HG02852 (cell line): ENCODE results near the gene IDUA.

ENCODE experiments used
- ATAC-seq: cut with Tn5 transposase; IDR thresholded peaks from one replicate; pipeline ENCODE4 v1.9.1; 2021; ENCODE audit warnings: mild to moderate bottlenecking, moderate library complexity; ENCODE audit not compliant: unreplicated experiment

Gene IDUA

DNA sequence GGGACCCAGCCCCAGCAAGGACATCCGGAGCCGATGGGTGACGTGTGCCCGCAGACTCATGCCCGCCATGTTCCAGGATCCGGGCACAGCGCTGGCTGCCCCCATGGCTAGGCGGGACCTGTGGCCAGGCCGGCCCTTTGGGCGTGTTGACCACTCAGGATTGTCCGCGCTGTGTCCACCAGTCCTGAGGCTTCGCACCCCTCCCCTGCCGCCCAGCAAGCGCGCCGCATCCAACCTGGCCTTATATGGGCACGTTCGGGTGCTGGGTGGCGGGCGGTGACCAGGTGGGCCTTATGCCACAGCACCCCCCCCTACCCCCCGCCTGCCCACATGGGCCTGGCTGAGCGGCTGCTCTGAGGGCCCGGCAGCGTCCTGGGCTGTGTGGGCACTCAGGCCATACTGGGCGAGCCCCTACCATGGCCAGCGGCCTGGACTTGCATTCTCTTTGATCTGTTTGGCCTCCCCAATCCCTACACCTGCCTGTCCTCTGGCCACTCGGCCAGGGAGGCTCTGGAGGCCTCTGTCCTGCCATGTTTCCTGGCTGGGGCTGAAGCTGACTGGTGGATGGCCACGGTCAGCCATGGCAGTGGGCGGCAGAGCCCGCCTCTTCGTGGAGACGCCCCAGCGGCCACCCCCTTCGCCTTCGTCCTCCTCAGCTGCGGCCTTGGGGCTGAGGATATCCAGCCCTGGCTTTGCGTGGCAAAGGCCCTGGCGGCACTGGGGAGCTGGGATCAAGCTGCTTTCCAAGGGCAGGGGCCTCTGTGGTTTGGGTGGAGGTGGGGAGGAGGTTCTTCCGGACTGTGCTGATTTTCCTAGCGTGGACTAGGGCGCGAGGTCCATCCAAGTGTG is 26.6 kb downstream of the IDUA start:
- ATAC-seq: no peak

DNA sequence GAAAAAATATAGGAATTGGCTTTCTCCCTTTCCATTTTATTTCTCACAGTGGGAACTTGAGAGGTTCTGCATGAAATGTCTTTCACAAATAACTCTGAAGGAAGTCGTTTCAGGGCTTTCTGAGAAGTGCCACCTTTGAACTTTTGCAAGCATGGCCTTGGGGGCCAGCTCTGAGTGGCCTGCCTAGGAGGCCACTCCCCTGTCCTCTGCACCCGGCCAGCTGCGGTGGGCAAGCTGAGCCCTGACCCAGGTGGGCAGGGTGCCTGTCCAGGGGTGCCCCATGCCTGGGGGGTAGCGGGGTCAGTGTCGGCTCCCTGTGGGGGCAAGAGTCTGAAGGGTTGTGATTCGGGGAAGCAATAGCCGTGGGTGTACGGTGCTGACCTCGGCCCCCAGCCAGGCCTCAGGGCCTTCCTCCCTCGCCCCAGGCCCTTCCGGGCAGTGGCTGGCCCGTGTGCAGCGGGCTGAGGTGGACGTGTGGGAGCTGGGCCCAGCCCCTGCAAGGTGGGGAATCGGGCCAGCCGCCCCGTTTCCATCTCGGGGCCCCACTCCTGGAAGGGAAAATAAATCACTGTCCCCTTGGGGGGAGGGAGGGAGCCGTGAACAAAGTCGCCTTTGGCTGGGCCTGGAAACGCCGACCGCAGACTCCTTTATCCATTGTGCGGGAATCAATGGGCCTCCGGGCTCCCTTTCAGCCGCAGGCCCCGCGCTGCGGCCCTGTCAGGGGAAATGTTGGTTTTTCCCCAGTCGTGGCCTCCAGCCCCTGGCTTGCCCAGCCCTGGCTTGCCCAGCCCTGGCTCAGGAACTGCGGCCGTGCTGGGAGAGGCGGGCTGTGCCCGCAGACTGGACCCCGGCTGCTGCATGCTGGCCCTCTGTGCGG is 27.7 kb downstream of the IDUA start:
- no peak for ATAC-seq

GRCh38 chr4:1015179-1015578 is 28.3 kb downstream of the IDUA start:
- no peak for ATAC-seq

DNA sequence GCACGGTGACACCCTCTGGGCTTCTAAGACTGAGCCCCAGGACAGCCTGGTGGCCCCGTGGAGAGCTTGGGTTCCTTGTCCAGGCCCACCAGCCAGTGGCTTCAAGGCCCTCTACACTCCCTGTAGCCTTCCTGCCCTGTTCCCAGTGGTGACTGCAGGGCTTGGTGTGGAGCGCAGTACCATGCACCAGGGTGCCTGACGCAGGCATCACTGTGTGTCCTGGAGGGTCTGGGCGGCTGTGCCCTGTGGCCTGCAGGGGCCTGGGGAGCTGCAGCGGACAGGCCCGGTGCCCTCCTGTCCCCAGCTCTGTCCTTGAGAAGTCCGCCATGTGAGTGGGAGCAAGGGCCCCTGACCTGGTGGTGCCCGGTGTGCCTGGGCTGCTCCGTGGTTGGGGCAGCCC is 28.9 kb downstream of the IDUA start:
- no peak for ATAC-seq

DNA sequence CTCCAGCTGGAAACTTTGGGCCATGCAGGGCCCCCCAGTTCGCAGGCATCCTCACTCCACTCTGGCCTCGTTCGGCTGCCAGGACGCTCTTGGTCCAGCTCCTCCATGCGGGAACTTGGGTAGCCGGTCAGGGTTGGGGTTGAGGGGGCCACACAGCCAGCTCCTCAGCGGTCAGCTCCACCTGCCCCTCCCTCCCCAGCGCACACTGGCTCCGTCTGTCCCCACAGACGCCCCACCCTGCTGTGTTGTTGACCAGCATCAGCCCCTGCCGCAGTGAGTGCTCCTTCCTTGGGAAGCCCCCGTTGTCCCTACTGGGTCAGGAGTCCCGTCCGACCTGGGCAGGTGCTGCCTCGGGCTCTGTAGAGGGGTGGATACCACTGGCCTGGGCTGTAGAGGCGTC is 30.4 kb downstream of the IDUA start:
- ATAC-seq: no peak

DNA sequence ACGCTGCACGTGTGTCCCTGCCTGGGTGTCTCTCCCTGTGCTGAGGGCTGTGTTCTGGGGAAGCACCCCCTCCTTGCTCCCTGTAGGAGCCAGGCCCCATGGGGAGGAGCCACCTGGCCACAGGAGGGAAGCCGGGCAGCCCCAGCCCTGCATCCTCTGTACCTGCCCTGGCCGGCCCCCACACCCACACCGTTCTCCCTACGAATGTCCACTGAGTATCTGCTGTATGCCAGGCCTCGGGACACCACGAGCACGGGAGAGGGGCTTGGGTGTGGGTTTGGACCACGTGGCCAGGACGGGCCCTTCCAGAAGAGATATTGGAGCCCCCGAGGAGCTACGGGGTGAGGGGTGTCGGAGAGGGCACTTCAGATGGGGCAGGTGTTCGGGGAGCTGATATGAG is 30.9 kb downstream of the IDUA start:
- no peak for ATAC-seq

DNA sequence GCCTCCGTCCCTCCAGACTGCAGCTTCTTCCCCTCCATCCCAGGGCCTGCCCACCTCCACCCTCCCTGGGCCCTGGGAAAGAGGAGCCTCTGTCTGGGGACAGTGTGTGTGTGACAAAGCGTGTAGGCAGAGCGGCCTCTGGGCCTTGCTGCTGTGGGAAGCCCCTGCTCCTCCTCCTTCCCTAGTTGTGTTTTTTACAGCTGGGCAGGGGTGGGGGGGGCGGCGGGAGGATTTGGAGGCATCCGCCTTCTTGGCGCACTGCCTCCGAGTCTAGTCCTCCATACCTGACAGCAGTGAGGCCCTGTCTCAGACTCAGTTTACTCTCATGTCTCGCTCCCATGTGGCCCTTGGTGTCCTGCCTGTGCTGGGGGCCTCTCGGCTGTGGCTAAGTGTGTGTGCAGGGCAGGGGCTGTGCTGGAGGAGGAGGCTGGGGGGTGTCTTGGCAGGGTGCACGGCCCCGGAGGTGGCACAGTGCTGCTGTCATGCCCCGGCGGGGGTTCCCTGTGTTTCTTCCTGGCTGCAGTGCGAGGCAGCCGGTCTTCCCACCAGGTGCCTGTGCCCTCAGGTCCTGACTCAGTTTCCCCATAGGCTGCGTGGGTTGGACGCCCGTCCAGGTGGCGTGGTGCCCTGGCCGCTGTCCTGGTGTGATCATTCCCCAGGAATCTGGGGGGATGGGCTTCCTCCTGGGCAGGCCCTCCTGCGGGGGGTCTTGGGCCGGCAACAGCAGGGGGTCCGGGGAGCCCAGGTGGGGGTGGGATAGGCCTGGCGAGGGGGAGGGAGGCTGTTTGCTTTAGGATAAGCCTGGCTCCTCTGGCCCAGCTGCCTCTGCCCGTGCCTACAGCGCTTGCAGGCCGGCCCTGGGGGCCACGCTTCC is 31.5 kb downstream of the IDUA start:
- no peak for ATAC-seq

DNA sequence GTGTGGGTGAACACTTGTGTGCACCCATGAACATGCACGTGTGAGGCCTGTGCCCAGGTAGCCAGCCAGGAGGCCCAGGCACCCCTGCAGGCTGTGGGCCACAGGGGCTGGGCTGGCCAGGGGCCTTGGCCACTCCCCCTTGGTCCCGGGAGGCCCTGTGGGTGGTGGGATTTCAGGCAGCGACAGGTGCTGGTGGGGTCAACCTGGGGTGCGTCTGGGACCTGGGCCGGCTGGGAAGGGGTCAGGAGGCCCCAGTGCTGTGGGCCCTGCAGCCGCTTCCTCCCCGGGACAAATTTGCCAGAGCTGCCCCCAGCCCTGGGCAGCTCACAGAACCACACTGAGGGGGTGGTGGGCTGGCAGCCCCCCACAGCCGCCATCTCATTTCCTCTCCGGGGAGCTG is 32.5 kb downstream of the IDUA start:
- no peak for ATAC-seq

DNA sequence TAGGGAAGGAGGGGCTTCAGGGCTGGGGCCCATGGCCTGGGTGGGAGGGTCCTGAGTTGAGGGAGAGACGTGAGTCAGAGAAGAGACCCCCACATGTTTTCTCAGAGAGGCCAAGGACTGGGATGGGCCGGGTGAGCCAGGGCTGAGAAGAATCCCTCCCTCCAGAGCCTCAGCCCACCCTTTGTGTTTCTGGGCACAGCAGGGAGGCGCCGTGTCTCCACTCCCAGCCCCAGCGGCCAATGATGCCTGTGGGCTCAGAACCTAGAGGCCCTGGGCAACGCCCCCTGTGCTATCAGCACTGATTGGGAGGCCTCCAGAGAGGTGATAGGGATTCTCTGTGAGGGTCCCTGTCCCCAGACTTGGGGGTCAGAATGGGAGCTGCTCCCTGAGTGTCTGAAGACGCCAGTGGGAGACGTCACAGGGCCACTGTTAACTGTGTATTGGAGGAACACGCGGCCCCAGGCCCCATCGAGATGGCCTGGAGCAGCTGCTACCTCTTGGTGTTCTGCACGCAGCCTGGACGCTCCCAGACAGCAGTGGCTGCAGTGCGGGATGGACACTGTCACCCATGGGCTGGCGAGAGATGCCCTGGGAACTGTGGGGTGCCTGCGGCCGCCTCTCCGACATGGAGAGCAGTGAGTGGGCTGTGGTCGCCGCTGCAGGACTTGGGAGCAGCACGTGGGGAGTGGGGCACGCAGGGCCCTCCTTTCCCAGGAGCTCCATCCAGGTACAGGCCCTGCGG is 33.1 kb downstream of the IDUA start:
- no peak for ATAC-seq

GRCh38 chr4:1021386-1022050 is 34.7 kb downstream of the IDUA start:
- ATAC-seq: peak; percentile 48

DNA sequence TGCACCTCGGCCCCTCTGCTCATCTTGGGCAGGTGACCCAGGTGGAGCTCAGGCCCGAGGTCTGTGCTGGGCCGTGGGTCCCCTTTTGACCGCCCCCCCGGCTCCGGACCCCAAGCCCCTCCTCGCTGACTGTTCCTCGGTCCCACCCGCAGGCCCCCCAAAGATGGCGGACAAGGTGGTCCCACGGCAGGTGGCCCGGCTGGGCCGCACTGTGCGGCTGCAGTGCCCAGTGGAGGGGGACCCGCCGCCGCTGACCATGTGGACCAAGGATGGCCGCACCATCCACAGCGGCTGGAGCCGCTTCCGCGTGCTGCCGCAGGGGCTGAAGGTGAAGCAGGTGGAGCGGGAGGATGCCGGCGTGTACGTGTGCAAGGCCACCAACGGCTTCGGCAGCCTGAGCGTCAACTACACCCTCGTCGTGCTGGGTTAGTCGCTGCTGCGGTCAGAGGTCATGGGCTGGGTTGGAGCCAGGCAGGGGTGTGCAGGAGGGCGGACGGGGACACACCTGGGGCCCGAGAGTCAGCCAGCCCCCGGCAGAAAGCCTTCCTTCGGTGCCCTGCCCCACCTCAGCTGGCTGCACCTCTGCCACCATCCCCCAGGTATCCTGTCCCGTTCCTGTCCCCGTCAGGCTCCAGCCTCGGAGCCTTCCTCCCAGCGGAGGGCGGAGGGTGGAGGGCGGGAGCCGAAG is 35.4 kb downstream of the IDUA start:
- no peak for ATAC-seq

DNA sequence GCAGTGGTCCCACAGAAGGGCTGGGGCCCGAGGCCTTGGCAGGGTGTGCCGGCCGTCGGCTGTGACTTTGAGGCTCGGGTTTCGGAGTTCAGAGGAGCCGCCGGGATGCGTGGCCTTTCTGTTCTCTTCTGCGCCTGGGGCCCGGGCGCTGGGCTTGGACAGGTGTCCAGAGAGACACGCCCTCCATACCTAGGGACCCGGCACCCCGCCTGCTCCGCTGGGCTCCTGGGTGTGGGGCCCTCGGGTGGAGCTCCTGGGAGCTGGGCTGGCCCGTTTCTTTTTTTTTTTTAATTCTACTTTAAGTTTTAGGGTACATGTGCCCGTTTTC is 35.9 kb downstream of the IDUA start:
- ATAC-seq: no peak

GRCh38 chr4:1023075-1023640 is 36.3 kb downstream of the IDUA start:
- ATAC-seq: no peak

DNA sequence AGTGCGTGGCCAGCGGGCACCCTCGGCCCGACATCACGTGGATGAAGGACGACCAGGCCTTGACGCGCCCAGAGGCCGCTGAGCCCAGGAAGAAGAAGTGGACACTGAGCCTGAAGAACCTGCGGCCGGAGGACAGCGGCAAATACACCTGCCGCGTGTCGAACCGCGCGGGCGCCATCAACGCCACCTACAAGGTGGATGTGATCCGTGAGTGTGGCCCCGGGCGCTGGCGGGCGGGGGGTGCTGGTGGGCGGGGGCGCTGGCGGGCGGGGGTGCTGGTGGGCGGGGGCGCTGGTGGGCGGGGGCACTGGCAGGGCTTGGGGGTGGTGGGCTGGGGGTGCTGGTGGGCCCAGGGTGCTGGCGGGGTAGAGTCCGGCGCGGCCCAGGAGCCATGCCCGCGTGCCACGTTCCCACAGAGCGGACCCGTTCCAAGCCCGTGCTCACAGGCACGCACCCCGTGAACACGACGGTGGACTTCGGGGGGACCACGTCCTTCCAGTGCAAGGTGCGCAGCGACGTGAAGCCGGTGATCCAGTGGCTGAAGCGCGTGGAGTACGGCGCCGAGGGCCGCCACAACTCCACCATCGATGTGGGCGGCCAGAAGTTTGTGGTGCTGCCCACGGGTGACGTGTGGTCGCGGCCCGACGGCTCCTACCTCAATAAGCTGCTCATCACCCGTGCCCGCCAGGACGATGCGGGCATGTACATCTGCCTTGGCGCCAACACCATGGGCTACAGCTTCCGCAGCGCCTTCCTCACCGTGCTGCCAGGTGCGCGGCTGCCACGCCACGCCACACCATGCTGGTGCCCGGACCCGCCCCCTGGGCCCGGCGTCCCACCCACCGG is 37.3 kb downstream of the IDUA start:
- no peak for ATAC-seq

DNA sequence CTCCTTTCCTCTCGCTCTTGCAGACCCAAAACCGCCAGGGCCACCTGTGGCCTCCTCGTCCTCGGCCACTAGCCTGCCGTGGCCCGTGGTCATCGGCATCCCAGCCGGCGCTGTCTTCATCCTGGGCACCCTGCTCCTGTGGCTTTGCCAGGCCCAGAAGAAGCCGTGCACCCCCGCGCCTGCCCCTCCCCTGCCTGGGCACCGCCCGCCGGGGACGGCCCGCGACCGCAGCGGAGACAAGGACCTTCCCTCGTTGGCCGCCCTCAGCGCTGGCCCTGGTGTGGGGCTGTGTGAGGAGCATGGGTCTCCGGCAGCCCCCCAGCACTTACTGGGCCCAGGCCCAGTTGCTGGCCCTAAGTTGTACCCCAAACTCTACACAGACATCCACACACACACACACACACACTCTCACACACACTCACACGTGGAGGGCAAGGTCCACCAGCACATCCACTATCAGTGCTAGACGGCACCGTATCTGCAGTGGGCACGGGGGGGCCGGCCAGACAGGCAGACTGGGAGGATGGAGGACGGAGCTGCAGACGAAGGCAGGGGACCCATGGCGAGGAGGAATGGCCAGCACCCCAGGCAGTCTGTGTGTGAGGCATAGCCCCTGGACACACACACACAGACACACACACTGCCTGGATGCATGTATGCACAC is 38.2 kb downstream of the IDUA start:
- no peak for ATAC-seq

DNA sequence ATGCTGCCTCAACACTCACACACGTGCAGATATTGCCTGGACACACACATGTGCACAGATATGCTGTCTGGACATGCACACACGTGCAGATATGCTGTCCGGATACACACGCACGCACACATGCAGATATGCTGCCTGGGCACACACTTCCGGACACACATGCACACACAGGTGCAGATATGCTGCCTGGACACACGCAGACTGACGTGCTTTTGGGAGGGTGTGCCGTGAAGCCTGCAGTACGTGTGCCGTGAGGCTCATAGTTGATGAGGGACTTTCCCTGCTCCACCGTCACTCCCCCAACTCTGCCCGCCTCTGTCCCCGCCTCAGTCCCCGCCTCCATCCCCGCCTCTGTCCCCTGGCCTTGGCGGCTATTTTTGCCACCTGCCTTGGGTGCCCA is 39.3 kb downstream of the IDUA start:
- ATAC-seq: peak; percentile 69

DNA sequence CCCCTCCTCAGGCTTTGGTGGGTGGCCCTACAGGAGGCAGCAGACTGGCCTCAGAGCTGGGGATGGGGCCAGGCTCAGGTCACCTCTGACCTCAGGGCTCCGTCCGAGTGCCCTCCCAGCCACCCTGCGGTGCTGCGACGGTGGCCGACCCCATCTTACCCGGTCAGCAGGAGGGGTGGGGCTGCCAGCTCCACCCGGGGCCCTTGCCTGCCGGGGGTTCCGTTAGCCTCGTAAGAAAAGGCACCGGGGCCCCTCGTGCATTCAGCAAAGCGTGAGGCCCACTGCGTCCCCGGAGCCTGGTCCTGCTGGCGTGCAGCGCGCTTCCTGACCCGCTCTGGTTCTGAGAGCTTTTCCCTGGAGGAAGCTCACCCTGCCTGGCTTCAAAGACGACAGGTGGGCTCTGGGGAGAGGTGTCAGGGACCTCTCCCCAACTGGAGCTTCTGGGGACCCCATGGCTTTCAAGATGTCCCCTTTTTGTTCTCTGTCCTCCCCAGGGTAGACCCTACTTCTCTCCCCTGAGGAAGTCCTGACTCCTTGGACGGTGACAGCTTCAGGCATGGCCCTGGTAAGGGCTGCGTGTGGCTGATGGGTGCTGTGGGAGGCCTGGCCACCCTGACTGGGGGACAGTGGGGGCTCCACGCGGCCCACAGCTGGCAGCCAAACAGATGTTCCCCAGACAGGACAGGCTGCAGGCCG is 40.5 kb downstream of the IDUA start:
- no peak for ATAC-seq
